CD4-positive, alpha-beta T cell treated with Interferon alpha-2 for 1 hour (primary cell): ENCODE data around the gene LCN15.
A peak's percentile ranks its signal among the peaks of the same experiment; 100 is the strongest.

ENCODE experiments used
- DNase-seq, 2 donors: peaks; one replicate each; pipeline ENCODE4 v3.0.0-alpha.2; 2020 to 2022

LCN15 gene

DNA sequence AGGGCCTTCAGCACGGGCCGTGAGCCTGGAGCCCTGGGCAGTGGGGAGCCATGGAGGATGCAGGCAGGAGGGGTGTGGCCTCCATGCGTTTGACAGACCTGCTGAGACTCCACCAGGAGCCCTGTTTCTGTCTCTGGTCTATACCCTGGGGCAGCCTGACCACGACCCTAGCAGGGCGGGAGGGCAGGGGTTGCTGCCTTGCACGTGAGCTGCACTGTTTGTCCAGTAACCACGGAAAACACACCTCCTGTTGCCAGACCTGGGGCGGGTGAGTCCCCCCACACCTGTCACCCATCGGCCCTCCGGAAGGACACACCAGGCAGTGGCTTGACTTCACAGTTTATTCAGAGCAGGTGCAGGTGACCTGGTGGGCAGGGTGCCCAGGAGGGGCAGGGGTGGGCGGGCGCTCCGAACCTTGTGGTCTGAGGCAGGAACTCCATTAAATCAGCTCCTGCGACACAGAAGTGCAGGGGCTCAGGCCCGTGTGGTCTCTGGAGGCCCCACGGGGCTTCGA lies 10.2 kb downstream of the LCN15 start:
- no peak for DNase-seq

- DNase-seq: no peak
Observed at GRCh38 chr9:136753371-136754058, 10.8 kb downstream of the LCN15 start.

GRCh38 chr9:136751814-136752213 lies 12.5 kb downstream of the LCN15 start:
- DNase-seq: no peak

DNA sequence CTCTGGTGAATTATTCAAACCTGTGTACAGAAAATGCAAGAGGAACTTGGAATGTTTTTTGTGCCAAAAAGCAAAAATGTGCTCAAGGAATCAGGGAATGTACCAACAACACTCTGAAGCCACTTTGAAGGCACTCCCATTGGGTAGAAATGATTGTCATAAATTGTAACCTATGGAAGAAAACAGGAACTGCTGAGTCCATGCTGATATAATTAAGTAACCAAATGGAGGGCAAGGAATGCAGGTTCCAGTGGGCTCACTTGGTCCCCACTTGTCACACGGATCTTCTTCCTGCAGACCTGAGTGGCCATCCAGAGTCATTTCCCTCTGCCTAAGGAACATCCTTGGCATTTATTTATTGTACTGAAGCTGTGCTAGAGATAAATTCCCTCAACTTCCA lies 13.1 kb downstream of the LCN15 start:
- DNase-seq: no peak

DNA sequence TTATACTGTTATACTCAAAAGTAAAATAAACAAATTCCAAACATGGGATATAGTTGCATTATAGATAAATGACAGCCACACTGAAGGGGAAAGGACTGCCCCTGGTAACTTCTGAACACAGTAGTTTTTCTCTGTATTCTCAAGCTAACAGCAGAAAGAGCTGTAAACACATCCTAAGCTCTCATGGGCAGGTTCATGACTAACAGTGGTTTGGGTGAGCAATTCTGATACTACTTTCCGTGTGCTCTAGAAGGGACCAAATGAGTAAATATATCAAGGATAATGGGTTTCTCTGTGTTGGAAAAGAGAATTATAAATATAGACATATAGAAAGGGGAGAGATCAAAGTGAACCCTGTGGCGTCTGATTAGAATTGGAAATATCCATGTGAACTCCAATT lies 13.8 kb downstream of the LCN15 start:
- DNase-seq: no peak

DNA sequence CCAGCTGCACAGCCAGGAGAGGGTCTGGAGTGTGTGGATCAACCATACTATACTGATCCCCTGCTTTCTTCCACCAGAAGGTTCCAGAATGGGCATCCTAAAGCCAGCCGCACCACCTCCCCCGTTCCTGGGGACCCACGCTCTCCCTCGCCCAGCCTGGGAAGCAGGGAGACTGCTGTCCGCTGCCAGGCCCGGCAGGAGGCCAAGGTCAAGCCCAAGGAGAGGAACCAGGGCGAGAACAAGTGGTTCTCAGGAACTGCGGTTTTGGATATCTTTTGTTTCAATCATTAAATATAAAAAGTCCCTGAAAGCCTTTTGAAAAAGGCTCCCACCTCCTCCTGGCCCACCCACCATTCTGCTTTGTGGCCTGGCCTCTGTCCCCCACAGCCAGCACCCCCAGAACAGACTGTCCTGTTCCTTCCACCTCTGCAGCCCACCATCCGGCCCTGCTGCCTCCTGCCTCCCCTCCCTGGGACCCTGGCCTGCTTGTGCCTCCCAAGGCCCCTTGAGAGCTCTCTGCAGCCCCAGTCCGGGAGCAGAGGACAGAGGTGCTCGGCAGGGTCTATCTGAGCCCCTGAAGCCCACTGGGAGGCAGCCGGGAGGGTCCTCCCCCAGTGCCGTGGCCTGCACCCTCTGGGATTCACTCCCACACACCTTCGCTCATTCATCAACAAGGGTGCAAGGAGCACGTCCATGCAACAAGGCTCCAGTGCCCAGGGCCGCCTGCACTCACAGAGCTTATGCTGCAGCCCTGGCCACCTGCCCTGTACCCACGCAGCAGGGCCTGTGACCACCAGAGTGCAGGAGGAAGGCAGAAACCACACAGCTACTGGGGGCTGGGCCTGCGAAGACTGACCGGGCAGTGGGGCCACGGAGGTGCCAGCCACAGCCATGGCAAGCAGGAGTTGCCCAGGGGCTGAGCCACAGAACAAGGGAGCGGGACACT lies 15.4 kb downstream of the LCN15 start:
- DNase-seq: no peak

DNA sequence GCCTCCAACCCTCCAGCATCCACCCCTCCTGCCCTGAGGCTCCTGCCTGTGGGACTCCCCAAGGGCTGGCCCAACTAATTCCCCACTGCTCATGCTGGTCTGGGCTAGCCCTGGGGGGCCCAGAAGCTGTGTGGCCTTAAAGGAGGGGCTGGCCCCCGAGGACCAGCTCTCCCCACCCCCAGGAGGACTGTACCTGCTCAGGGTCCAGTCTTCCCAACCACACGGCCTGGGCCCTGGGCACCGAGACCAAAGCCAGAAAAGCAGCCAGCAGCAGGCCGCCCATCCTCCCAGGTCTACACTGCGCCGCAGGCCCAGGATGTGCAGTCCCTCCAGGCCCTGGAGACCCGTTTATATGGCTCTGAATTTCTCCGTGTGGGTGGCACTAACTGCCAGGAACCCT lies 16.1 kb downstream of the LCN15 start, which contains the start of gene LCN6:
LCN6 (minus strand) TSS at position 325 of the 400 bp plus-strand sequence; CDS start at position 283, 42 bp downstream.
- DNase-seq: no peak

GRCh38 chr9:136747161-136748060 lies 16.9 kb downstream of the LCN15 start:
- DNase-seq: no peak

DNA sequence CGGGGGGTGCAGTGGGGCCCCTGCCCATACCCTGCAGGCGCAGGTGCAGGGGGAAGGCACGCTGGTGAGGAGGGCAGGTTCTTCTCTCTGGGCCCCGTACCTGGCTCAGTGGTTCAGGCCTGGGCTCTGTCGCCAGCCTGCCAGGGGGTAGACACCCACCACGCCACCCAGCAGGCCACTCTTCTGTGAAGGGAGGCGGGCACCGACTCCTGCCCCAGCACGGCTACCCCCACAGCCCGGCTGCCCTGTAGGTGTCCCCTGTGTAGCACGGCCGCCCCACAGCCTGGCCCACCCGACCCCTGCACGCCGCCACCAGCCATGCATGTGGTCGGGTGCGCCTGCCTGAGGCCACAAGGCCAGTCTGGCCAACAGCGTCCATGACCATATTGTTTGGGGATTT lies 17.7 kb downstream of the LCN15 start:
- DNase-seq: no peak

DNA sequence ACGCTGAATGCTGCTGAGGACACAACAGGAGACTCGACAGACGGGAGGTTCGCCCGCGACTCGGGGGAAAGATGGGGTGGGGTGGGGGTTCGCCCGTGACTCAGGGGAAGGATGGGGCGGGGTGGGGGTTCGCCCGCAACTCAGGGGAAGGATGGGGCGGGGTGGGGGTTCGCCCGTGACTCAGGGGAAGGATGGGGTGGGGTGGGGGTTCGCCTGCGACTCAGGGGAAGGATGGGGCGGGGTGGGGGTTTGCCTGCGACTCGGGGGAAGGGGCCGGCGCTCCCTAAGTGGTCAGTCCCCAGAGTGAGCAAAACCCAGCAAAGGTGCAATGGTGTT lies 18.2 kb downstream of the LCN15 start:
- no peak for DNase-seq

- no peak for DNase-seq
Observed at GRCh38 chr9:136745389-136746154, 18.7 kb downstream of the LCN15 start.

- no peak for DNase-seq
Observed at GRCh38 chr9:136744773-136745172, 19.5 kb downstream of the LCN15 start.

DNA sequence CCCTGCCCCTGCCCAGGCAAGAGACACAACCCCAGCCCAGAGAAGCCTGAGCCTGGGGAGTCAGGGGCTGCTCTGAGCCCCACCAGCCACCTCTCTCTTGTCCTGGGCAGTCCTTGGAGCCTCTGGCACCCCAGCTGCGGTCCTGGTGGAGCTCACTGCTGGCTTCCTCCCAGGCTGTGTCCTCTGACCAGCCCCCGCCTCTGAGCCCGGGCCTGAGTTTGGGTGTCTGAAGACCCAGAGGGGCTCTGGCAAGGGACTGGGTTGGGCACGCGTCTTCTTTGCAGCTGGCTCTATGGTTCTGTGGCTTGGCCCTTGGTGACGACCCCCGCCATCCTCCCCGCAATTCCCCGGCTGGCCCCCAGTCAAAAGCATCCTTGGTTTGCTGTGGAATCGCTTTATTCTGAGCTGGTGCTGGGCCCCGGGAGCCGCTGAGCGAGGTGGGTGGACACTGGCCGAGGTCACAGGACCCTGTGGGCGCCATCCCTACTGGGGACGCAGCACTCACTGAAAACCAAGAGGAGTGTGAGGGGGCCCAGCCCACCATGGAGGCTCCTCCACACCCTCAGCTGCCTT lies 20.6 kb downstream of the LCN15 start:
- no peak for DNase-seq

DNA sequence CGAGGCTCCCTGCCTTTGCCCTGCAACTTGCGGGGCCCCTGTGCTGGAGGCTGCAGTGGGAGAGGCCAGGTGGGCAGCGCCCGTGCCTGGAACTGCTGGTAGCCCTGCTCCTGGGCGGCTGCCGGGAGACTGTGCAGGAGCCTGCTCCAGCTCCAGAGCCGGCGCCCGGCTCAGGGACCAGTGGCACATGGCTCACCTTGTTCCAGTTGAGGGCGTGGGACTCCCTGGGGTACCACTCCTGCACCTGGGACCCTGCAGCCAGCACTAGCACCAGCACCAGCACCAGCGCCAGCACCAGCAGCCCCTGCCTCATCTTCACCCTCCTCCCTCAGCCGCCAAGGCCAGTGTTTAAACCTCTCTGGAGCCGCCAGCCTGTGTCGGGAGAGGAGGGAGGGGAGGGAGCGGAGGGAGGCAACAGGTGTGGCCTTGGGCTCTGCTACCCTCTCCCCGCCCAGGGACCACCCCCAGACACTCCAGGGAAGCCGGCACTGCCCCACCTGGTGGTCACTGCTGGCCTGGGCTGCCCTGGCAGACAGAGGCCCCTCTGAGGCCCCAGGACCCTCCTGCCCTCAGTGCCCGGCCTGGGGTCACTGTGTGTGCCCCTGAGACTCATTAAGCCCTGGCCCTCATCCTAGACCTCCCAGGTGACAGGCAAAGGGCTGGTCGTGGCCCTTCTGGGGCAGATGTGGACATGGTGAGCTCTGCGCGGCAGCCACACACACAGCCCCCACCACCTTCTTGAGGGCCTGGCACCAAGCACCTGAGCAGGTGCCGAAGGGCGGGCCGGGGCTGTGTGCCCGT lies 21.5 kb downstream of the LCN15 start, which contains the start of gene LCN10:
LCN10 (minus strand) TSS at position 350 of the 801 bp plus-strand sequence; CDS start at position 313, 37 bp downstream.
- no peak for DNase-seq

DNA sequence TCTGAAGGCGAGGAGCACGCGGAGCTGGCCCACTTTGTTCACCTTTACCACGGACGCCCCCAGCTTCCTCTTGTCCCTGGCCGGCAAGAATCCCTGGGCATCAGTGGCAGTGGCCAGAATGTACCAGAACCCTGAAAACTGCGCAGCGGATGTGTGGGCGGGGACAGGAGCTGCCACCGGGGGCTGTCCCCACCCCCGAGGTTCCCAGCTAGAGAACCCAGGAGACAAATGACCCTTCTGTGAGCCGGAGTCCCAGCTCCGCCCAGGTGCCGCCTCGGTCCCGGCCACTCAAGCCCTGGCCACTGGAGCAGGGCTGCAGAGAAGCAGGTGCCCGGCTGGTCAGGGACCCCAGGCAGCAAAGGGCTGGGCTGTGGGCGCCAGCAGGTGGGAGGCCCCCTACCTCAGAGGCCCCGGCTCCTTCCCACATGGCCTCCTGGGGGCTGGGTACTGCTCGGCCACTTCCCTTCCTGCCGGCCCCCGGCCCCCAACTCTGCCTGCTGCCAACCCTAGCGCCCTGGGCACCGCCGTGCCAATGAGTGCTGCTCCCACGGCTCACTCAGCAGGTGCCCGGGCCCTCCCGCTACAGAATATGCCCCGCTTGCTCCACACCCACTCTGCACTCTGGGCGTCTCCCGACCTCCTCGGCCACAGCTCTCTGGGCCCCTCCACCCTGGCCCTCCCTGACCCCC lies 22.3 kb downstream of the LCN15 start:
- DNase-seq: peak in 1 of 2 donors; percentile 21

DNA sequence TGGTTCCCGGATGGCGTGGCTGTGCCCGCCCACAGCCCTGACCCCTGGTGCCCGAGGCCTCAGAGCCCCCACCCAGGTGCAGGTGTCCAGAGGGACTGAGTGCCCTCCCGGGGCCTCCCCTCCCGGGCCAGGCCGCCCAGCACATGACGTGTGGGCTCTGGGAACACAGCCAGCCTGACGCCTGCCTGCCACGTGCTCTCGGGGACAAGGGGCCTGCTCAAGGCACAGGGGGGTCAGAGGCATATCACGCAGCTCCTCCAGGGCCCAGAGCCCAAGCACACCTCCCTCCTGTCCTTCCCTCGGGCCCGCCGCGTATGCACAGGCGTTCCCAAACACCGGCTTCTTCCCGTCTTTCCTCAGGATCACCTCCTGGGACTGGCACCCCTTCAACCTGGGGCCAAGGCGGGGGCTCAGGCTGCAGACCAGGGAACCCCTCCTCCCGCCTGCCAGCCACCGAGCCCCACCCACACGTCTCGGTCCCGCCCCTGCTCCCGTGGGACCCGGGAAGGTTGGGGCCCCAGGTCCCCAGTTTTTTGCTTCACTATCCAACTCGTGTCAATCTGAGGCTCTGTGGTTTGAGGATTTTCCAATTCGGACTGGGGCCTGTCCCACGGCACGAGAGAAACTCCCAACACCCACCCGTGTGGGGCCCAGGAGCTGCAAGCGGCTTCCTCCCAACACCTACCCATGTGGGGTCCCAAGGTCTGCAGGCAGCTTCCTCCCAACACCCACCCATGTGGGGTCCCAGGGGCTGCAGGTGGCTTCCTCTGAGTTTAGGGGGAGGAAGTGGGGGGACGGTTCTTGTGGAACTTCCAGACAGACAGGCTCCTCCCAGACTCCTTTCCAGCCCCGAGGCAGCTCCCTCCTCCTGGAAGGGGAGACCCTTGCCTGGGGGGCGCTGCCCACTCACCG lies 23.1 kb downstream of the LCN15 start:
- DNase-seq: no peak

- no peak for DNase-seq
Observed at GRCh38 chr9:136740491-136740890, 23.8 kb downstream of the LCN15 start.

DNA sequence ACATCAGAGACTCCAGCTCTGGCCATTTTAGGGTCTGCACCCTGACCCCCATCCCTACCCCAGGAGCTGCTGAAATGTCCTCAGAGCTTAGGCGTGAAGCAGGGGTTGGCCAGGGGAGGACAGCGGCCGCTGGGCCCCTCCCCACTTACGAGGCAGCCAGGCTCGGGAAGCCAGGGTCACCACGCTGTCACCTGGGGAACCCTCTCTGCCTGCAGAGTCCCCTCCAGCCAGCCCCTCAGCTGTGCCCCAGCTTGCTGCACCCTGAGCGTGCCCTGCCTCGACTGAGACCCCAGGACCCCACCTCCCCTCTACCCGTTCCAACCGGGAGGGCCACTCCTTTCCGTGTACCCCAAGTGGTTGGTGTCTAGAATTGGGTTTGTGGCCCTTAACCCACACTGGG lies 24.2 kb downstream of the LCN15 start:
- no peak for DNase-seq

GRCh38 chr9:136739509-136739908 lies 24.8 kb downstream of the LCN15 start:
- no peak for DNase-seq
